Eye (tissue), 1 donor: ENCODE measurements around the gene ADAMTS14.

Source experiments
- DNase-seq: peaks from one replicate; pipeline ENCODE4 v3.0.0-alpha.2; 2015

ADAMTS14 gene

DNA sequence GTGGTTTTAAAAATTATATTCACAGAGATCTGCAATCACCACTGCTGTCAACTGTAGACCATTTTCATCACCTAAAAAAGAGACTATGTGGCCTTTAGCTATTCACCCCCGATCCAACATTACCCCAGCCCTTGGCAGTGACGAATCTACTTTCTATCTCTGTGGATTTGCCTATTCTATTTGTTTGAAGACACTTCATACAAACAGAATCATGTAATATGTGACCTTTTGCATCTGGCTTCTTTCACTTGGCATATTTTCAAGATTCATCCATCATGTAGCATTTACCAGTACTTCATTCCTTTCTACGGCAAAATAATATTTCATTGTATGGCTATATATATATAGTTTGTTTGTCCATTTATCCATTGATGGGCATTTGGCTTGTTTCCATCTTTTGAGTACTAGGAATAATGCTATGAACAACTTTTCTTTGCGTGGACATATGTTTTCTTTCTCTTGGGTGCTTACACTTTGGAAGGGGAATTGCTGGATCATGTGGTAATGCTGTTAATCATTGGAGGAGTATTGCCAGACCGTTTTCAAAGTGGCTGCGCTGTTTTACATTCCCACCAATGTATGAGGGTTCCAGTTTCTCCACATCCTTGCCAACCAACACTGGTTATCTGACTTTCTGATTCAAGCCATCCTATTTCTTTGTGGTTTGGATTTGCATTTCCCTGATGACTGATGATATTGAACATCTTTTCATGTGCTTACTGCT, 22.3 kb downstream of the ADAMTS14 start:
- peak; percentile 58 for DNase-seq

DNA sequence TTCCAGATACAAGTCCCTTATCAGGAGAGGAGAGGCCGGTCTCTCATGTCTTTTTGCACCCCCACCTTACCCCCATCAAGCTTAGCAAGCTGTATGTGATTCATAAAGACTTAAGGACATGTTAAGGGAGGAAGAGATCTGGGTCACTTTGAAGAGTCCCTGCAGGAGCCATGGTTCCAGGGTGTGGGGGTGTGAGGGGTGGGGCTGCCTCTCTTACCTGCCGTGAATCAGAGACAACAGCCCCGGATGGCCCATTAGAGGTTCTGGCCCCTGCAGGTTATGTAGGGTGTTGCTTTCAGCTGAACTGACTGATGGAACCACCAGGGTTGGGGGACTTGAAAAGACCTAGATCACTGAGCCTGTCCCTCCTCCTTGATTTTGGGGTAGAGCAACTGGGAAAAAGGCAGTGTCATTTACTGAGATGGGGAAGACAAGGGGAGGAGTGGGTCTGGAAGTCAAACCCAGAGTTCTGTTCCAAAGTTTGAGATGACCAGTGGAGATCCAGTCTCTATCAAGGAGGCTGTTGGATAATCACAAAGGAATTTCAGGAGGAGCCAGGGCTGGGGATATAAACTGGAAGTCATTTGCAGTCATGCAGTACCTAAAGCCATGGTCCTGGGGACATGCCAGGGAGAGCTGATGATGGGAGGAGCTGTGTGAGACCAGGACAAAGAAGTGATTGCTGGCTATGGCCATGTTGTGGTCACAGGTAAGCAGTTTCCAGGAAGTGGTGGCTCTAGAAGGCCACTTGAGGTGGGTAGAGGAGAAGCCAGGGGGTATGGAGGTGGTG, 23.1 kb downstream of the ADAMTS14 start:
- no peak for DNase-seq

DNA sequence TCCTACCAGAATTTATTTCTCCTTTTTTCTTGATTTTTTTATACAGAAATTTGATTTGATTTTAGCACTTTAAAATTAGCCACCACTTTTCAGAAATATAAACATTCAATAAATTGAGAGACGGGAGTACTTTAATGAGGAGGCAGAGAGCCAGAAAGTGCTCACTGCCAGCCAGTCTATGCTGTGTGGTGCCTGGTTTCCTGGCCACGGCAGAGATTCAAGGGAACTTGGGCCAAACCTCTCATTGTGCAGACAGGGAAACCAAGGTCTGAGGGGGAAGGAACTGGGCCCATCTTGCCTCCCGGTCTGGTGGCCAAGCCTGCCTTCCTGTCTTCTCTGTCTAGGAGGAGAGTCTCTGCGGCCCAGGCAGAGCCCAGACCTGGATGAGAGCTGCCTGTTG, 25.9 kb downstream of the ADAMTS14 start:
- no peak for DNase-seq

DNA sequence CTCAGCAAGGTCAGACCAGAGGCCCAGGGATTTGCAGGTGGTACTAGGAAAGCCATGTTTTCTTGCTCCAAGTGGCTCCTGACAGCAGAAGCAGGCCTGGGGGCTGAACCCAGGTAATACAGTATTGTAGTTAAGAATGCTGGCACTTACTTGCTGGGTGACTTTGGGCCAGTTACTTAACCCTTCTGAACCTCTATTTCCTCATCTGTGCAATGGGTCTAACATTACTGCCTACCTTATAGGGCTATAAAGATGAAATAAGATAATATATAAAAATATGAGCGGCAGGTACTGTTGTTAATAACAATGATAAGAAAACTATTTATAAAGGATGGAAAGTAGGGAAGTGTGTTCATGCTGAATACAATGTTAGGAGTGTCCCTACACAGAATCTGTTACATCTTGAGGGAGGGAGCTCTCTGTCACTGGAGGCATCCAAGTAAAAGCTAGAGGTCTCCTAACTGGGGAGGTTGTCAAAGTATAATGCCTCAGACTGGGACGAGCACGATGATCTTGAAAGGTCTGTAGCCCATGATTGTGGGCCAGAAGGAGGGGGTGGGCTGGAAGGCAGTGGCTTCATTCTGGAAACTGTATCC, 26.9 kb downstream of the ADAMTS14 start:
- DNase-seq, result no peak

DNA sequence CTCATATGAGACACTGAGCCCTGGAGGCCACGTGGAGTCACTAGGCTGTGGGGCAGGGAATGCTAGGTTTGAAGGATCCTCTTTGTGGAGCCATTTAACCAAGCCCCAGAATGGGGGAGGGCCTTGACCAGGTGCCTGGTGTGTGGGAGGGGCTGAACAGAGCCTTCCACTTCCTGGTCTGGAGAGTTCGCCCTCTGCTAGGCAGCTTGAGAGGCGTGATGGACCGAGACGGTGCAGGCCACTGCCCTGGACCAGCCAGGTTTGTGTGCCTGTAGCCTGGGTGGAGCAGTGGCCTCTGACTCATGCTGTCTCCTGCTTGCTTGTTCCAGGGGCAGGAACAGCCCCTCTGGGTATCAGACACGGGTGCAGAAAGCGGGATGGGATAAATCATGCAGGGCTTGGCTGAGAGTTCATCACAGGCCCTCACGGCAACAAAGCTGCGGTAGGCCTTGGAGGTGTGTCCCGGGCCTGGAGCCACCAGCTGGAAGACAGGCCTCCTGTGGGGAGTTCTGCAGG, 27.4 kb downstream of the ADAMTS14 start:
- no peak for DNase-seq

DNA sequence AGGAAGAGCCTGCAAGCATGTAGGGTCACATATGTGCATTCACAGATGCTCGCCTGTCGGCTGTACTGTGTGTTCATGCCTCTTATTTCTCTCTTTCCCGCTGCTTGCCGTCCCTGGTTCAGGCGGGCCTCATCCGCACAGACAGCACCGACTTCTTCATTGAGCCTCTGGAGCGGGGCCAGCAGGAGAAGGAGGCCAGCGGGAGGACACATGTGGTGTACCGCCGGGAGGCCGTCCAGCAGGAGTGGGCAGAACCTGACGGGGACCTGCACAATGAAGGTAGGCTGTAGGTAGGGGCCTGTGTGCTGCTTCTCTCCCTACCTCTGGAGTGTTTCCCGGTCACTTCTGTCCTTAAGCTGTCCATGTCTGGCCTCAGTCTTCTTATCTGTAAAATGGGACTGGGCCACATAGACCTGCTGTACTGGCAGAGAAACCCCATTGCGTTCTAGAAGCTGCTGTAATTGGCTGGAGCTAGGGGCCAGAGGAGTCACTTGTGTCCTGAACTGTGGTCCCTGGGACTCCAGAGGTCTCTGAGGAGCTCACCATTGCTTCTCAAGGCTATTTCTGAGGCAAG, 30.0 kb downstream of the ADAMTS14 start:
- DNase-seq, result no peak

DNA sequence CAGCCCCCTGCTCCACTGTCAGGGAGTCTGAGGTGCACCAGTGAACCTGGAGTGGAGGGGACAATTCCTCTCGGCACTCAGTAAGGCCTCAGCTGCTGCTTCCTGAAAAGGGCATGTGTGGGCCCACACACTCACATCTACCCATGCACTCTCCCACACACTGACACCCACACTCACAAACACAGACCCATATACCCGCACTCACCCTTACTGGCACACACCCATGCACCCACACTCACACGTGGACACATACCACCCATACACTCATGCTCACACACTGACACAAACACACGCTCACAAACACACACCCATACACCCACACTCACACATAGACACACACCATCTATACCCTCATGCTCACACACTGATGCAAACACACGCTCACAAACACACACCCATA, 31.9 kb downstream of the ADAMTS14 start:
- DNase-seq, result no peak

DNA sequence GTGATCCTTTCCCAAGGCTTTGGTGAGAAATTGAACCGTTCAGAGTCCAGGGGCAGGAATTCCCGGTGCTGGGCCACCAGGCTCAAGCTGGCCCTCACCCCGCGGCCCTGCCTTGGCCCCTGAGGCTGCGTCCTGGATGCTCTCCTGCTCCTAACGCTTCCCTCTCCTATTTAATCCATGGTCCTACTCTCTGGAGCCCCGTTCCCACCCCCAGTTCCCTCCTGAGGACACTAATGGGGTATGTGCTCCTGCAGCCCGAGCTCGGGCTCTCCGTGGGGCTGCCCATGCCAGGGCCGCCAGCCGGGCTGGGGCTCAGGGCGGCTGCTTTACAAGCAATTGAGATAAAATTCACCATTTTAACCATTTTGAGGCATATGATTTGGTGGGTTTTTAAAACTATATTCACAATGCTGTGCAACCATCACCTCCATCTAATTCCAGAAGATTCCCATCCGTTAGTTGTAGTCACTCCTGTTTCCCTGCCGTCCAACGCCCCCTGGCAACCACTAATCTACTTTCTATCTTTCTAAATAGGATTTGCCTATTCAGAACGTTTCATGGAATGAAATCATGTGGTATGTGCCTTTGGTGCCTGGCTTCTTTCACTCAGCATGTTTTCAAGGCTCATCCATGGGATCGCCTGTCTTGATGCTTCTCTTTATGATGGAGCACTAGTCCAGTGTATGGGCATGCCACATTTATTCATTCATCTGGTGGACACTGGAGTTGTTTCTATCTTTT, 33.0 kb downstream of the ADAMTS14 start:
- no peak for DNase-seq

DNA sequence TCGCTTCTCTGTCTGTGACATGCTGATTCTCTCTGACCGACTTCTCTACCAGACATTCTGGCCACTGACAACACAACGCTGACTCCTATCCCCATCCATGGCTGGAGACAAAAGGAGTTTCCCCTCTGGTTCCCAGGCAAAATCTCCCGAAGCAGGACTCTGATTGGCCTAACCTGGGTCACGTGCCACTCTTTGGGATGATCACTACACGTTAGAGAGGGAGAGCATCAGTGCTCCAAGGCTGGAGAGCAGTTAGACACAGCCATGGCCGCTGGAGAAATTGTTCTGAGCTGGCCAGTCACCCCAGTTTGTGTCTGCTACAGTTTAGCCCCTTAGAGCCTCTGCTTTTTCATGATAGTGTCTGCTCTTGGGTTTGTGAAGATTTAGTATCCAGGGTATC, 38.9 kb downstream of the ADAMTS14 start:
- no peak for DNase-seq

DNA sequence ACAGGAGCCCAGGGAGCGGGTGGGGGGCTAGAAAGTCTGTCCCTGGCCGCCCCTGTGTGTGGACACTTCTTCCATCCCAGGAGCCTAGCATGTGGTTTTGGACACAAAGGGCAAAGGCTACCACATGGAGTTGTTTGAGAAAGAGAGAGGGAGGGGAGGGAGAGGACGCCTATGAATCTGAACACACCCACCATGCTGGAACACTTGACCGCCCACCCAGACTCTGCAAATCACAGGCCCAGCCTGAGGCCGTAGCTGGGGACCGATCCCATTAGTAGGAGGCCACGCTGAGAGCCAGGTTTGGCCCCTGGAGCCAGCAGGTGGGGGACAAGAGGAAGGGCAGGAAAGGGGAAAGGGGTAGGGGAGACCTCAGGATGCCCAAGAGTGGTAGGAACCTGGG, 39.6 kb downstream of the ADAMTS14 start:
- no peak for DNase-seq

DNA sequence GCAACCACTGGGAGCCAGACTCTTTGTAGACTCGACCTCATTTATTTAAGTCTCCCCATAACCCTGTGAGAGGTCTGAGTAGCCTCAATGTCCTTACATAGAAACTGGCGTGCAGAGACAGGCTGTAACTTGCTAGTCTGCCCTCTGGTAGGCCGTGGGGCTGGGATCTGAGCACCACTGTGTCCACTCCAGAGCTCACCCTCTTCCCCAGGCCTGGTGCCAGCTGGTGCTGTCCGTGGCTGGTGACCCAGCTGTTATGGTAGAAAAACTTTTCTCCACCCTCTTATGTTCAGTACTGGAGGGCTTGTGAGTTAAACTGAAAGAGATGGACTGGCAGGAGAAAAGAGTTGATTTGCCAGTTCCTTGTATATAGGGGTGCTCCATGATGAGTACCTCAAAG, 41.9 kb downstream of the ADAMTS14 start:
- DNase-seq, result no peak

DNA sequence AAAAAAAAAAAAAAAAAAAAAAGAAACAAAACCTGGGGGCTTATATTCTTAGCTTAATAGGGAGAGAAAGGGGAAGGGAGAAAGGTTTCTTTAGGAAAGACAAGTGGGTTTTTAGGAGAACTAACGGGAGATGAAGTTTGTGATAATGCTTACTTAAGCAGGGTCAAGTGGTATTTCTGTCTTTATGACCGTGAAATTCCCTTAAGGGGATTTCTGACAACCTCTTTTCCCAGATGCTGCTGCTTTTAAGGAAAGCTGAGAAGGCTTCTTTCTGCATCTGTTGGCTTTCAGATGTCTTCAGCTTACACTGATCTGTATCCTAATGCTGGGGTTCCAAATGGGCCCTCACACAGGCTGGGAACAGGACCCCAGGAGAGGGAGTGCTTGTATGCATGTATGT, 42.6 kb downstream of the ADAMTS14 start:
- DNase-seq, result no peak

DNA sequence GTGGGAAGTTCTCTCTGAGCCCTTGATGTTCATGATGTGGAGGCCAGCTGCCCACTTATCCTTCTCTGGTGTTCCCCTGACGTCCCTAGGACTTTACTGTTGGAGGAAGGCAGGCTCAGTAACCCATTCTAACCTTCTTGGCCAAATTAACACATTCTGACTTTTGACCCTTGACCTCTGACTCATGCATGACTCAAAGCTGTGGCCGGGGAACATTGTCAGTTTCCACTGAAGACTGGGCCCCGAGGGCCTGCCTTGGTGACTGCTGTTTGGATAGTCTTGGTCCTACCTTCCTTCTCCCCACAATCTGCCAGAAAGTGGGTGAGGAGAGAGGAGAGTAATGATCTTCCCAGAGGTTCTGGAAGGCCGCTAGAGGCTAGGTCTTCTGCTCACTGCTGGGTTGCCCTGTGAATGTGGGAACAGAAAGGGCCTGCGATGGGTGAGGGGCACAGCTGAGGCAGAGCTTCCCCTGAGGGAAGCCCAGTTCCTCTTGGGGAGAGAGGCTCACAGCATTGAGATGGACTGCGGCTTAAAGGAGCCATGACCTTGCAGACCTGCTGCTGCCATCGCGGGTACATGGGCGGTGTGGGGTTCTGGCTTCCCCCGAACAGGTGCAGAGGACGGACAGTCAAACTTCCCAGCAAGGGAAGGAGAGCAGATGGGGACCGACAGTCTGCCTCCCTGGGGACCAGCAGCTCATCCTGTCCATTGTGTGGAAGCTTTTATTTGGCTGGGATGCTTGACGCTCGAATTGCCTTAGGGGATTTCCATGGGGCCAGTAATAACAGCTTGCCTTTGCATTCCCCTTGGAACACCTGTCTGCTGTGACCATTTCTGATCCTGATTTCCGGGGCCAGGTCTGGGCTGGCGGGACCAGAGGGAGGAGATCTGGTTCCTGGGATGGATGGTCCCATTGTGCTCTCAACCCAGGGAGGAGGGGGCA, 43.8 kb downstream of the ADAMTS14 start:
- peak; percentile 73 for DNase-seq

DNA sequence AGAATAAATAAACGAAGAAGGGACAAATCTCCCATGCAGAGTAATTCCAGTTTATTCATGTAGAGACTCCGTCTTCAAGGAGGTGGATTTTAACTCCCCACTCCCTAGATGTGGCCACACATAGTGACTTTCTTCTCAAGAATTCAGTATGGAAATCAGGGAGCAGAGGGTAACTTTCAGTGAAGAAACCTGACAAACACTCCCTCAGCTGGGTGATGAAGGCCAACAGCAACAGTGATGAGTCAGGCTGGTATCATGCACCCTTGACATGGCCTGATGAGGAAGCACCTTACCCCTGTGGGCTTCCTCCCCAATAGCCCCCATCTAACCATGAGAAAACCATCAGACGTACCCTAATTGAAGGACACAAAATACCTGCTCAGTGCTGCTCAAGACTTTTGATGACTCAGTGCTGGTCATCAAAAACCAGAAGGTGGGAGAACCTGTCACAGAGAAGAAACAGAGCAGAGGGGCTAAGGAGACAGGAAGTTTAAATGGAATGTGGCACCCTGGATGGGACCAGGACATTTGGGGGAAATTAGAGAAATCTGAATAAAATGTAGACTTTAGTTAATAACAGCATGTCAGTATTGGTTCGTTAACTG, 50.6 kb downstream of the ADAMTS14 start:
- no peak for DNase-seq

DNA sequence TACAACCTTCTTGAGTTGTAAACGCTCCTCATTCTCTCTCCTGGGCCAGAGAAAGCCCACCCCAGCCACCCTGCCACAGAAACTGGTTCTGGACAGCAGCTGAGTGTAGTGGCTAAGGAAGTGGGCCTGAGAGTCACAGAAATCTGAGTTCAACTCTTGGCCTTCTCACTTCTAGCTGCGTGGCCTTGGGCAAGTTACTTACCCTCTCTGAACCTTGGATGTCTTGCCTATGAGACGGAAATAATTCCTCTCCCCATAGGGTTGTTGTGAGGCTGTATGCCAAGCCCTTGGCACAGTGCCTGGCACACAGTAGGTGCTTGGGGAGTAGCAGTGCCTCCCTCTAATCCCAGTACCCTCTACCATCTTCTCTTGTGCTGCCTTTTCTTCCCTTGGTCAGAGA, 51.5 kb downstream of the ADAMTS14 start:
- no peak for DNase-seq

DNA sequence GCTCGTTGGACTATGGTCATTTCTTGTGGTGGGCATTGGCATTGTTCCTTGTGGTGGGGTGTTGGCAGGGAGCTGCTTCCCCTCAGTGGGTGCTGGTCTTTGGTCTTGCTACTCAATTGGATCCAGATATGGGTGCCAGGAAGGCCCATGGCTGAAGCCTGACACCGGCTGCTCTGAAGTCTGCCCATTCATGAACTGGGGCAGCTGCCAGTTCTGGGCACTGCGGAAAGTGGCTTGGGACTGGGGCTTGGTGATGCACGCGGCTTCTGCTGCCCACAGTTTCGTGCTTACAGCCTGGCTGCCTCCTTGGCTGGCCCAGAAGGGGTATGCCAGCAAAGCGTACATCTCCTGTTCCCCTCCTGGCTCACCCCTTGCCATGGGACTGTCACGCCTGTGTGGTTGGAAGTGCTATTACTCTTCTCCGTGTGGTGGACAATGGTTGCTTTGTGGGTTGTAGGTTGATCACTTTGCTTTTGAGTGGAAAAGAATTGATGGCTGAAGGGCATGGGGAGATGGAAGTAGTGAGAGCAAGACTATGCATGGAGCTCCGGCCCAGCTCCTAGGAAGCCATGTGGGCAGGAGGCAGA, 54.7 kb downstream of the ADAMTS14 start:
- no peak for DNase-seq

DNA sequence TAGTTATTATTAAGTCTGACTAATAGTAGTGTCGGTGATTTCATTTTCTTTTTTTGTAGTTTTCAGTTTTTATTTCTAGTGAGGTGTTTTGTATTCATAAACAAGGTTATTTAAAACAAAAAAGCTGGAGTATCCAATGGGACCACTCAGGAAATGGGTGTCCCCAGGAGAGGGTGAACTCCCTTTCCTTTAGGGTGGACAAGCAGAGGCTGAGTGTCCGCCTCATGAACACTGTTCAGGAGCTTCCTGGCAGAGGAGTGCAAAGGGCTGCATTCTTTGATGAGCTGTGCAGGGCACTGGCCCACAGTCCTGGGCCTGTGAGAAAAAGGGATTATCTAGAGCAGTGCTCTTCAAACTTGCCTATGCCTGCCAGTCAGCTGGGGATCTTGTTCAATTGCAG, 56.0 kb downstream of the ADAMTS14 start:
- no peak for DNase-seq

DNA sequence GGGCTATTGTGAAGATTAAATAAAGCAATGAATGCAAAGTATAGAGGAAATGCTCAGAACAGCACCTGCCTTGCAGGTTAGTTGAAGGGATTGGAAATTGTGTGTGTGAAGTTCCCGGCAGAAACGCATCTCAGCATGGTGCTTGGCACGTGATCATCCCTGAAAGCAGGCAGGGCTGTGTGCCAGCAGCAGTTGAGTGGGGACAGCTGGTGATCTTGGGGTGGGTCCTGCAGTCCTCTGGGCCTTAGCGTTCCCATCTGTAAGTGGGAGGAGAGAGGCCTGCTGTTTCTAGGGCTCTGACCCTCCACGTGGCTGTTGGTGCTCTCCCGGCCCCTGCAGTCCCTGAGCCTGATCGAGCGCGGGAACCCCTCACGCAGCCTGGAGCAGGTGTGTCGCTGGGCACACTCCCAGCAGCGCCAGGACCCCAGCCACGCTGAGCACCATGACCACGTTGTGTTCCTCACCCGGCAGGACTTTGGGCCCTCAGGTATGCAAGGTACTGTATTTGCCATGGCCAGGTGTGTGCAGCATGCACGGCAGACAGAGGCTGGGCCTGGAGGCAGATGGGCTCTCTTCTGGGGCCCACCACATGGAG, 57.6 kb downstream of the ADAMTS14 start:
- DNase-seq, result peak; percentile 52

DNA sequence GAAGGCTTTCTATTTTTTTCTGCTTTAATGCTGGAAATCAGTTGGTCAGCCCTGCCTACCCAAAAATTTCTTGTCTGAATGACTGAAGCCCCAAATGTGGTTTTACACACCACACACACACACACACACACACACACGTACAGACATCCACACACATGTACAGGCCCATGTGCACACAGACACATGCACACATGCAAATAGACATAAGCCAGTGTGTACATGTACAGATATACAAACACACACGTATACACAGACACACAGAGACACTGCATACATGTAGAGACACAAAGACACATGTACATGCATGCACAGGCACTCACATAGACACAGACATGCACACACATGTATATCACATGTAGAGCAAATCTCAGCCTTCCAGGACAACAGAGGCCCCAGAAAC, 58.6 kb downstream of the ADAMTS14 start:
- no peak for DNase-seq

DNA sequence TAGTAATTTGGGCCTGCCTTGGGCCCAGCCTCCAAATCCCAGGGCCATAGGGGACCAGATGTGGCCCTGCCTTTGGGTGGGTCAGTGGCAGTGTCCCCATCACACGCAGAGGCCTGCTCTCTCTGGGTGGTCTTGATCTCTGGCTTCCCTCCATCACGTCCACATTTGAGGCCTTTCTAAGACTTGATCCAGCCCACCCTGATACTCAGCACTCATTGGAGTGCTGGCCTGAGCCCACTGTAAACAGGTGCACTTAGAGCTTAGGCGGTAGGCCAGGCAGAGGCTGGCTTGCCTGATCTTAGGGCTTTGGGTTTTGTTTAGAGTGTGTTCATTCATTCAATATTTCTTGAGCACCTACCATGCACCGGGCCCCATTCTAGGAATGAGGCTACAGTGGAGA, 60.3 kb downstream of the ADAMTS14 start:
- DNase-seq, result no peak
